ENCODE results near the gene SEC61G. TPM values are rescaled to one million over a fixed set of nuclear protein-coding genes. Genes with fewer than 3 reads are reported as not detected.

Gene SEC61G
- total RNA-seq, 1 experiment from 2014 or later, result 246 TPM

GRCh38 chr7:54729107-54729506 lies 29.9 kb downstream of the SEC61G start:
- no peaks in the 10 kb centered on the region for H3K36me3 Mint-ChIP-seq (ENCODE audit: insufficient read depth, unreplicated experiment)
- intact Hi-C loops (cut with micrococcal nuclease), result no loop called here
- H3K27me3 Mint-ChIP-seq (ENCODE audit: insufficient read depth, unreplicated experiment), result peaks cover 79% of the 10 kb centered on the region
- CTCF ChIA-PET, result no interaction called here
- H3K4me3 Mint-ChIP-seq (ENCODE audit: unreplicated experiment), result no peak overlapping the region
- no peaks in the 10 kb centered on the region for H3K4me1 Mint-ChIP-seq (ENCODE audit: insufficient read depth, unreplicated experiment)
- POLR2A ChIA-PET, result no interaction called here
- DNase-seq (ENCODE audit: unreplicated experiment), result no peak
- H3K9me3 Mint-ChIP-seq (ENCODE audit: unreplicated experiment), result no peaks in the 10 kb centered on the region
- TF ChIP-seq CTCF (IDR thresholded peaks at IDR 0.05; ENCODE audit: unreplicated experiment), result no peak
- no peak overlapping the region for H3K27ac Mint-ChIP-seq (ENCODE audit: low read depth, unreplicated experiment)
- BruUV-seq (replicated peaks), result no TSS peak

- ChIA-PET POLR2A (no interaction called here), CTCF (no interaction called here)
- no TSS peak for BruUV-seq (replicated peaks)
- no peak overlapping the region for H3K4me3 Mint-ChIP-seq (ENCODE audit: unreplicated experiment)
- no peaks in the 10 kb centered on the region for H3K9me3 Mint-ChIP-seq (ENCODE audit: unreplicated experiment)
- intact Hi-C loops (cut with micrococcal nuclease), result no loop called here
- peaks cover 86% of the 10 kb centered on the region for H3K27me3 Mint-ChIP-seq (ENCODE audit: insufficient read depth, unreplicated experiment)
- TF ChIP-seq CTCF (IDR thresholded peaks at IDR 0.05; ENCODE audit: unreplicated experiment), result no peak
- no peak overlapping the region for H3K27ac Mint-ChIP-seq (ENCODE audit: low read depth, unreplicated experiment)
- no peak for DNase-seq (ENCODE audit: unreplicated experiment)
- no peaks in the 10 kb centered on the region for H3K4me1 Mint-ChIP-seq (ENCODE audit: insufficient read depth, unreplicated experiment)
- H3K36me3 Mint-ChIP-seq (ENCODE audit: insufficient read depth, unreplicated experiment), result no peaks in the 10 kb centered on the region
Measured at GRCh38 chr7:54728411-54728810, 30.6 kb downstream of the SEC61G start.

GRCh38 chr7:54725255-54725654 lies 33.8 kb downstream of the SEC61G start:
- no peak overlapping the region for H3K27ac Mint-ChIP-seq (ENCODE audit: low read depth, unreplicated experiment)
- POLR2A ChIA-PET, result no interaction called here
- H3K4me3 Mint-ChIP-seq (ENCODE audit: unreplicated experiment), result no peak overlapping the region
- TF ChIP-seq CTCF (IDR thresholded peaks at IDR 0.05; ENCODE audit: unreplicated experiment), result no peak
- peaks cover 11% of the 10 kb centered on the region for H3K4me1 Mint-ChIP-seq (ENCODE audit: insufficient read depth, unreplicated experiment)
- intact Hi-C loops (cut with micrococcal nuclease), result no loop called here
- H3K9me3 Mint-ChIP-seq (ENCODE audit: unreplicated experiment), result no peaks in the 10 kb centered on the region
- no TSS peak for BruUV-seq (replicated peaks)
- H3K27me3 Mint-ChIP-seq (ENCODE audit: insufficient read depth, unreplicated experiment), result peaks cover 97% of the 10 kb centered on the region
- CTCF ChIA-PET, result interaction anchor here (0.5 kb wide), 1 partner anchor 64 kb away, joined by 3 read pairs; no protein-coding TSS in a partner anchor
- H3K36me3 Mint-ChIP-seq (ENCODE audit: insufficient read depth, unreplicated experiment), result no peaks in the 10 kb centered on the region
- DNase-seq (ENCODE audit: unreplicated experiment), result no peak

DNA sequence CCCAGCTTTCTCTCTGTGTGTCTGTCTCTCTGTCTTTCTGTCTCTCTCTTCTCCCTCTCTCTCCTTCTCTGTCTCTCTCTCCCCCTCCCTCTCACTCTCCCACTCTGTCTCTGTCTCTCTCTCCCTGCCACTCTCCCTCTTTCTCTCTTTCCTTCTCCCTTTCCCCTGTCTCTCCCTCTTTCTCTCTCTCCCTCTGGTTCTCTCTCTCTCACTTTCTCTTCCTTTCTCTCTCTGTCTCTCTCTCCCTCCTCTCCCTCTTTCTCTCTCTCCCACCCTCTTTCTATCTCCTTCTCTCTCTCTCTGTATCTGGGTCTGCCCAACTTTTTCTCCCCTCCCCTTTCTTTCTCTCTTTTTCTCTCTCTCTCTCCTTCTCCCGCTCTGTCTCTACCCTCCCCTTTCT lies 36.5 kb downstream of the SEC61G start:
- H3K4me1 Mint-ChIP-seq (ENCODE audit: insufficient read depth, unreplicated experiment), result peaks cover 11% of the 10 kb centered on the region
- ChIA-PET CTCF (no interaction called here), POLR2A (no interaction called here)
- no peak overlapping the region for H3K27ac Mint-ChIP-seq (ENCODE audit: low read depth, unreplicated experiment)
- peaks cover 69% of the 10 kb centered on the region for H3K27me3 Mint-ChIP-seq (ENCODE audit: insufficient read depth, unreplicated experiment)
- DNase-seq (ENCODE audit: unreplicated experiment), result no peak
- no peak overlapping the region for H3K4me3 Mint-ChIP-seq (ENCODE audit: unreplicated experiment)
- no peak for TF ChIP-seq CTCF (IDR thresholded peaks at IDR 0.05; ENCODE audit: unreplicated experiment)
- intact Hi-C loops (cut with micrococcal nuclease), result no loop called here
- no TSS peak for BruUV-seq (replicated peaks)
- no peaks in the 10 kb centered on the region for H3K9me3 Mint-ChIP-seq (ENCODE audit: unreplicated experiment)
- H3K36me3 Mint-ChIP-seq (ENCODE audit: insufficient read depth, unreplicated experiment), result no peaks in the 10 kb centered on the region
